HepG2 (cell line): ENCODE data around the gene NCOA7. TPM values are rescaled to one million over a fixed set of nuclear protein-coding genes. Genes with fewer than 3 reads are reported as not detected.

ENCODE experiments used
- ATAC-seq: fragments of 200-7000 bp; cut with Tn5 transposase; 3 replicates; pipeline ENCODE4 v1.9.1; 2020; ENCODE audit warnings: mild to moderate bottlenecking, moderate library complexity
- BruUV-seq: library from RNA; stranded (reverse); fragments of 400-500 nt; replicated peaks from 2 replicates; lab custom pipeline; 2021; lab: Mats Ljungman, UMichigan
- CTCF ChIA-PET: fragments of 300-600 bp; formaldehyde crosslinking; extraction: SDS; loops from one replicate; lab custom pipeline; 2021; ENCODE audit warnings: low total read pairs, inconsistent platforms, low intra/inter-chr PET ratio; lab: Yijun Ruan, JAX
- POLR2A ChIA-PET: fragments of 350-600 bp; sonication (Branson Sonifier 250); formaldehyde crosslinking; loops from one replicate; lab custom pipeline; 2020; ENCODE audit warnings: antibody characterized with exemption, inconsistent platforms; lab: Yijun Ruan, JAX
- DNase-seq: peaks from one replicate; pipeline ENCODE4 v3.0.0-alpha.2; 2015; ENCODE audit warnings: low spot score
- FAIRE-seq: peaks from 3 replicates; lab custom pipeline; 2011; peaks lifted over from hg19 to GRCh38; lab: Jason Lieb, UNC
- H2AFZ ChIP-seq: one replicate; pipeline ENCODE4 v1.6.1; 2011; ENCODE audit warnings: low read length, inconsistent platforms
- H3K27ac ChIP-seq: fragments of 300-600 bp; 3 replicates; pipeline ENCODE4 v1.8.0; 2011; ENCODE audit warnings: mixed run types, mild to moderate bottlenecking, mixed read lengths, low read length, inconsistent platforms; ENCODE audit not compliant: insufficient read depth; ENCODE audit errors: extremely low read length
- H3K27me3 ChIP-seq, 2 experiments: fragments of 200-600 bp in 1 of 2; 2 replicates in 1 of 2; 3 replicates in 1 of 2; pipeline versions ENCODE4 v1.6.0 to v1.8.0; 2011; ENCODE audit warnings: low read length in 2 of 2, mild to moderate bottlenecking in 2 of 2, moderate library complexity in 2 of 2, inconsistent platforms in 1 of 2; ENCODE audit not compliant: insufficient read depth in 2 of 2, control insufficient read depth in 1 of 2
- H3K36me3 ChIP-seq, 2 experiments: fragments of 200-600 bp in 1 of 2; replicated peaks in 1 of 2; 2 replicates in 1 of 2; 3 replicates in 1 of 2; pipeline versions ENCODE4 v1.5.1 to v1.8.0; 2011; ENCODE audit warnings: low read length in 2 of 2, inconsistent platforms in 1 of 2; ENCODE audit not compliant: insufficient read depth in 2 of 2, control insufficient read depth in 1 of 2
- H3K4me1 ChIP-seq: 2 replicates; pipeline ENCODE4 v1.5.1; 2012; ENCODE audit warnings: low read length, inconsistent platforms; ENCODE audit not compliant: insufficient read depth
- H3K4me2 ChIP-seq: 2 replicates; pipeline ENCODE4 v1.6.0; 2011; ENCODE audit warnings: low read depth, low read length, inconsistent platforms
- H3K4me3 ChIP-seq, 3 experiments: fragments of 200-600 bp in 1 of 3; sonication (generic), shearing (Covaris generic) in 1 of 3; replicated peaks in 1 of 3; 2 replicates each; pipeline ENCODE4 v1.5.1; 2011 to 2016; ENCODE audit warnings: low read length in 3 of 3, inconsistent platforms in 2 of 3, low read depth in 2 of 3, mild to moderate bottlenecking in 2 of 3, control low read depth in 1 of 3, mixed read lengths in 1 of 3; ENCODE audit not compliant: insufficient read depth in 1 of 3
- H3K79me2 ChIP-seq: one replicate; pipeline ENCODE4 v1.6.1; 2011; ENCODE audit warnings: low read length, inconsistent platforms; ENCODE audit not compliant: insufficient read depth
- H3K9ac ChIP-seq: 2 replicates; pipeline ENCODE4 v1.6.0; 2011; ENCODE audit warnings: mild to moderate bottlenecking, low read depth, low read length, inconsistent platforms; ENCODE audit not compliant: insufficient read depth
- H3K9me3 ChIP-seq: 2 replicates; pipeline ENCODE4 v1.5.1; 2012; ENCODE audit warnings: mild to moderate bottlenecking, low read length
- H4K20me1 ChIP-seq: 2 replicates; pipeline ENCODE4 v1.6.0; 2011; ENCODE audit warnings: inconsistent platforms, mild to moderate bottlenecking, low read length, moderate library complexity; ENCODE audit not compliant: insufficient read depth
- ATF7 ChIP-seq, 2 experiments: fragments of 450-650 bp in 1 of 2; sonication (generic) in 1 of 2; formaldehyde crosslinking in 1 of 2; IDR thresholded peaks; 2 replicates each; pipeline versions ENCODE4 v1.4.0 to v1.6.1; 2016 to 2020; ENCODE audit warnings: antibody characterized with exemption in 1 of 2, mild to moderate bottlenecking in 1 of 2, missing genetic modification reagents in 1 of 2
- ZNF17 ChIP-seq: sonication (generic); formaldehyde crosslinking; IDR thresholded peaks from 2 replicates; pipeline ENCODE4 v1.5.0; 2020; ENCODE audit warnings: mild to moderate bottlenecking, missing genetic modification reagents
- WGBS: methylation state at CpG from one replicate; pipeline ENCODE4 v1.1.6; 2017; ENCODE audit warnings: low lambda C conversion rate; 5-methylcytosine and 5-hydroxymethylcytosine counted together
- in situ Hi-C: cut with HindIII; loops from 2 replicates; pipeline ENCODE4 v1.10.0; 2017; ENCODE audit warnings: low pct_unique_long_range_greater_than_20kb; ENCODE audit not compliant: extremely low pct_ligation_motif_present
- intact Hi-C: fragments of 100-400 bp; cut with micrococcal nuclease; formaldehyde crosslinking; loops from one replicate; pipeline ENCODE4 v1.10.0; 2022; ENCODE audit not compliant: unreplicated experiment
- polyA plus RNA-seq, 8 experiments: library from polyadenylated mRNA; depleted of rRNA in 3 of 8; stranded (reverse) in 7 of 8; unstranded in 1 of 8; fragments of >200 nt; fragmentation: Illumina TruSeq in 4 of 8; extraction: Trizol in 4 of 8; gene quantifications; 2 replicates each; pipeline versions ENCODE4 v1.2.1 to v1.2.3, GENCODE V29; 2011 to 2016; ENCODE audit warnings: low read depth in 4 of 8, missing spikeins in 1 of 8, mixed read lengths in 1 of 8; ENCODE audit not compliant: insufficient read depth in 1 of 8
- total RNA-seq, 5 experiments: library from RNA; depleted of rRNA; stranded (reverse); fragments of >200 nt; fragmentation: Illumina TruSeq; extraction: Trizol; gene quantifications; 2 replicates each; pipeline ENCODE4 v1.2.3, GENCODE V29; 2016; ENCODE audit warnings: low read depth in 1 of 5
- TF ChIP-seq, protein P1 (sequence below): sonication (generic); formaldehyde crosslinking; IDR thresholded peaks from 2 replicates; pipeline ENCODE4 v1.8.0; 2022; ENCODE audit warnings: mild to moderate bottlenecking, missing genetic modification reagents; ENCODE audit not compliant: insufficient replicate concordance

Gene NCOA7
- total and polyA plus RNA-seq, 2 of the 13 experiments (the other 11 are each of a cell fraction or from before 2014, with no cell fraction given): 13.6 to 20.8 TPM

- Histone ChIP-seq H3K27me3 (peaks cover 0 to 1% of the 10 kb centered on the region in 2 experiments; a peak in 1 of 5 replicates), H3K79me2 (no peaks in the 10 kb centered on the region), H3K4me1 (no peaks in the 10 kb centered on the region), H4K20me1 (no peaks in the 10 kb centered on the region), H3K4me3 (no peak overlapping the region), H3K27ac (no peak overlapping the region), H3K9me3 (no peaks in the 10 kb centered on the region), H2AFZ (no peak overlapping the region), H3K36me3 (no peaks in the 10 kb centered on the region), H3K9ac (no peak overlapping the region), H3K4me2 (no peak overlapping the region)
- ChIA-PET CTCF (no interaction called here), POLR2A (no interaction called here)
- 28% methylated on average over 2 of the region's 2 CpGs for WGBS
- FAIRE-seq (no peak), DNase-seq (no peak), ATAC-seq (no peak)
- BruUV-seq: no TSS peak
- TF ChIP-seq ZNF17 (no peak), ATF7 (IDR thresholded peaks at IDR 0.05) (peak; percentile 63), ATF7 (CRISPR knock-in tag; IDR thresholded peaks at IDR 0.05) (no peak)
- in situ Hi-C loops (loop anchor here (25.0 kb wide), 1 partner anchor 902 kb away; no protein-coding TSS in a partner anchor), intact Hi-C loops (loop anchor here (10.0 kb wide), 1 partner anchor 569 kb away; no protein-coding TSS in a partner anchor)
These were observed 26.6 kb upstream of the NCOA7 start for GRCh38 chr6:125764121-125764671.

GRCh38 chr6:125765944-125766343 is 24.8 kb upstream of the NCOA7 start:
- Histone ChIP-seq H3K36me3 (no peaks in the 10 kb centered on the region), H3K9me3 (no peaks in the 10 kb centered on the region), H3K4me3 (no peak overlapping the region), H3K9ac (no peak overlapping the region), H3K4me2 (no peak overlapping the region), H4K20me1 (no peaks in the 10 kb centered on the region), H3K27ac (no peak overlapping the region), H2AFZ (no peak overlapping the region), H3K79me2 (no peaks in the 10 kb centered on the region), H3K27me3 (peaks cover 0 to 1% of the 10 kb centered on the region in 2 experiments; a peak in 1 of 5 replicates), H3K4me1 (no peaks in the 10 kb centered on the region)
- TF ChIP-seq, protein P1, sequence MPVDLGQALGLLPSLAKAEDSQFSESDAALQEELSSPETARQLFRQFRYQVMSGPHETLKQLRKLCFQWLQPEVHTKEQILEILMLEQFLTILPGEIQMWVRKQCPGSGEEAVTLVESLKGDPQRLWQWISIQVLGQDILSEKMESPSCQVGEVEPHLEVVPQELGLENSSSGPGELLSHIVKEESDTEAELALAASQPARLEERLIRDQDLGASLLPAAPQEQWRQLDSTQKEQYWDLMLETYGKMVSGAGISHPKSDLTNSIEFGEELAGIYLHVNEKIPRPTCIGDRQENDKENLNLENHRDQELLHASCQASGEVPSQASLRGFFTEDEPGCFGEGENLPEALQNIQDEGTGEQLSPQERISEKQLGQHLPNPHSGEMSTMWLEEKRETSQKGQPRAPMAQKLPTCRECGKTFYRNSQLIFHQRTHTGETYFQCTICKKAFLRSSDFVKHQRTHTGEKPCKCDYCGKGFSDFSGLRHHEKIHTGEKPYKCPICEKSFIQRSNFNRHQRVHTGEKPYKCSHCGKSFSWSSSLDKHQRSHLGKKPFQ (CRISPR knock-in tag): no peak
- POLR2A ChIA-PET: no interaction called here
- no peak for DNase-seq
- in situ Hi-C loops: loop anchor here (25.0 kb wide), 1 partner anchor 904 kb away; no protein-coding TSS in a partner anchor
- intact Hi-C loops: loop anchor here (10.0 kb wide), 1 partner anchor 571 kb away; no protein-coding TSS in a partner anchor
- CTCF ChIA-PET: no interaction called here
- no peak for FAIRE-seq
- ATAC-seq: no peak
- WGBS: 0% methylated on average over 1 of the region's 1 CpG
- BruUV-seq: no TSS peak
